Vagina (tissue), 2 donors: ENCODE data around the gene ZMYND8.

ENCODE experiments used
- CTCF ChIP-seq, 3 experiments: fragments of 450-650 bp in 2 of 3; fragments of 200-600 bp in 1 of 3; sonication (generic) in 1 of 3; IDR thresholded peaks; one replicate each; pipeline ENCODE4 v1.5.1; 2017 to 2019; ENCODE audit warnings: antibody characterized with exemption in 3 of 3, mild to moderate bottlenecking in 2 of 3, moderate library complexity in 2 of 3
- POLR2A ChIP-seq, 2 donors: fragments of 450-650 bp; IDR thresholded peaks; one replicate each; pipeline ENCODE4 v1.6.1; 2017; ENCODE audit warnings: antibody characterized with exemption in 2 of 2, mild to moderate bottlenecking in 2 of 2, moderate library complexity in 2 of 2
- POLR2AphosphoS5 ChIP-seq, 2 donors: sonication (generic); formaldehyde crosslinking; IDR thresholded peaks; one replicate each; pipeline ENCODE4 v1.9.0; 2017; ENCODE audit warnings: antibody characterized with exemption in 2 of 2, mild to moderate bottlenecking in 2 of 2, low read depth in 1 of 2; ENCODE audit not compliant: insufficient read depth in 1 of 2

- TF ChIP-seq CTCF (IDR thresholded peaks at IDR 0.05) (no peak), POLR2A (IDR thresholded peaks at IDR 0.05) (no peak), POLR2AphosphoS5 (IDR thresholded peaks at IDR 0.05; ENCODE audit: insufficient read depth in 1 of 2, low read depth in 1 of 2) (no peak)
Measured at GRCh38 chr20:47320990-47321805, 35.3 kb downstream of the ZMYND8 start.
